GM21360 (cell line): ENCODE results near the gene PEBP1.
A peak's percentile ranks its signal among the peaks of the same experiment; 100 is the strongest.

Experiments
- ATAC-seq: cut with Tn5 transposase; IDR thresholded peaks from one replicate; pipeline ENCODE4 v1.9.1; 2021; ENCODE audit warnings: mild to moderate bottlenecking, moderate library complexity; ENCODE audit not compliant: unreplicated experiment

Gene PEBP1

GRCh38 chr12:118135788-118136558 lies at the start of gene PEBP1:
Gene PEBP1 (plus strand): TSS chr12:118136124. CDS start chr12:118136210, 86 bp downstream.
- ATAC-seq: peak; percentile 96

- no peak for ATAC-seq
These were observed 46.1 kb upstream of the PEBP1 start for GRCh38 chr12:118089782-118090181.

GRCh38 chr12:118094039-118094438 lies 41.9 kb upstream of the PEBP1 start:
- ATAC-seq: no peak

- ATAC-seq: no peak
These were observed 37.5 kb upstream of the PEBP1 start for GRCh38 chr12:118098401-118098800.

- ATAC-seq: no peak
These were observed 36.8 kb upstream of the PEBP1 start for GRCh38 chr12:118098911-118099671.

- no peak for ATAC-seq
These were observed 34.9 kb upstream of the PEBP1 start for GRCh38 chr12:118101051-118101450.

GRCh38 chr12:118102070-118102469 lies 33.9 kb upstream of the PEBP1 start:
- no peak for ATAC-seq

- no peak for ATAC-seq
These were observed 33.3 kb upstream of the PEBP1 start for GRCh38 chr12:118102609-118103008.

GRCh38 chr12:118103201-118103600 lies 32.7 kb upstream of the PEBP1 start:
- ATAC-seq: no peak

- ATAC-seq: no peak
These were observed 32.1 kb upstream of the PEBP1 start, which contains the start of gene VSIG10 for GRCh38 chr12:118103601-118104382. Gene VSIG10 (minus strand): TSS chr12:118104011. CDS start chr12:118103671, 340 bp downstream.

- no peak for ATAC-seq
These were observed 28.9 kb upstream of the PEBP1 start for GRCh38 chr12:118107011-118107410.

GRCh38 chr12:118107694-118108093 lies 28.2 kb upstream of the PEBP1 start:
- ATAC-seq: no peak

GRCh38 chr12:118109088-118109487 lies 26.8 kb upstream of the PEBP1 start:
- ATAC-seq: no peak

GRCh38 chr12:118119449-118119879 lies 16.5 kb upstream of the PEBP1 start:
- ATAC-seq: no peak

- ATAC-seq: no peak
These were observed 15.2 kb upstream of the PEBP1 start for GRCh38 chr12:118120579-118121363.

GRCh38 chr12:118122264-118122663 lies 13.7 kb upstream of the PEBP1 start:
- ATAC-seq: no peak

GRCh38 chr12:118124333-118124874 lies 11.5 kb upstream of the PEBP1 start:
- ATAC-seq: no peak

GRCh38 chr12:118125743-118126118 lies 10.2 kb upstream of the PEBP1 start:
- no peak for ATAC-seq

GRCh38 chr12:118126119-118126757 lies 9.7 kb upstream of the PEBP1 start:
- ATAC-seq: no peak

GRCh38 chr12:118127867-118128266 lies 8.1 kb upstream of the PEBP1 start:
- ATAC-seq: no peak
